Measurements from ENCODE around the gene CALHM5. TPM values are rescaled to one million over a fixed set of nuclear protein-coding genes. Genes with fewer than 3 reads are reported as not detected.

Gene CALHM5
- total RNA-seq, 1 experiment from 2014 or later = 0.05 TPM

DNA sequence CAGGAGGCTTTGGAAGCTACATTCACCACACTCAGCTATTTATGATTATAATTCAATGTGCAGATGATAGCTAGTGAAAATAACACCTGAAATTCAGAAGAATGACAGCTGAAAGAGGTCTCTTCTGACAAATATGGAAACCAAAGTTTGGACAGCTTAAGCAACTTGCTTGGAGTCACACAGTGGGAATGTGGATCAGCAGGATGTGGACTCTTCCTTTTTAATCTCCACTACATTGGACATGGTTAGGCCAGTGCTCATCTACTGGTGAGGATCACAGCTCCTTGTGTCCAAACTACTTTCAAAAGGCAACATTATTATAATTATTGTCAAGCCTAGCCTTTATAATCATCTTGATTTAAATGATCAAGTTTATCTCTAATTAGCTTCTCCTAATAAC, 23.7 kb downstream of the CALHM5 start:
- Histone ChIP-seq H3K4me2 (ENCODE audit: low read length) (no peak overlapping the region), H3K9me3 (ENCODE audit: control insufficient read depth in 1 of 2, insufficient read depth in 1 of 2, low read depth in 1 of 2, low read length in 2 of 2) (no peaks in the 10 kb centered on the region), H3K27ac (ENCODE audit: low read depth, low read length) (no peak overlapping the region), H3K27me3 (ENCODE audit: insufficient read depth, low read length) (no peaks in the 10 kb centered on the region), H3K9me2 (ENCODE audit: insufficient read depth) (no peaks in the 10 kb centered on the region), H3K4me1 (ENCODE audit: control insufficient read depth in 1 of 2, insufficient read depth in 2 of 2, low read length in 2 of 2) (no peaks in the 10 kb centered on the region), H3K36me3 (ENCODE audit: control insufficient read depth in 1 of 2, insufficient read depth in 2 of 2, low read length in 2 of 2) (no peaks in the 10 kb centered on the region), H2AFZ (ENCODE audit: low read depth, low read length, poor library complexity, severe bottlenecking) (no peak overlapping the region), H3K79me2 (ENCODE audit: insufficient read depth, low read length) (no peaks in the 10 kb centered on the region), H3K4me3 (replicated peaks in 1 of 2; ENCODE audit: low read depth in 1 of 2, low read length in 2 of 2) (no peak overlapping the region), H3K9ac (ENCODE audit: low read length) (no peak overlapping the region), H4K20me1 (ENCODE audit: insufficient read depth) (no peaks in the 10 kb centered on the region)
- BruUV-seq (replicated peaks) = no TSS peak
- ATAC-seq = no peak
- intact Hi-C loops (cut with micrococcal nuclease) = no loop called here
- TF ChIP-seq TCF7L2 (IDR thresholded peaks at IDR 0.05; ENCODE audit: borderline replicate concordance, extremely low read depth, insufficient read depth, insufficient read length) (no peak), POLR2A (IDR thresholded peaks at IDR 0.05; ENCODE audit: borderline replicate concordance, extremely low read depth, insufficient read depth, insufficient read length) (no peak), ZNF274 (IDR thresholded peaks at IDR 0.05; ENCODE audit: low read depth, low read length) (no peak), EZH2phosphoT487 (IDR thresholded peaks at IDR 0.05; ENCODE audit: borderline replicate concordance) (no peak), SIN3A (IDR thresholded peaks at IDR 0.05; ENCODE audit: low read depth) (no peak), RAD21 (IDR thresholded peaks at IDR 0.05; ENCODE audit: low read depth) (no peak), SRF (IDR thresholded peaks at IDR 0.05; ENCODE audit: low read depth) (no peak), SP1 (IDR thresholded peaks at IDR 0.05; ENCODE audit: low read depth) (no peak), EZH2 (IDR thresholded peaks at IDR 0.05) (no peak), EGR1 (IDR thresholded peaks at IDR 0.05; ENCODE audit: low read depth) (no peak)
- TF ChIP-seq, protein P1, sequence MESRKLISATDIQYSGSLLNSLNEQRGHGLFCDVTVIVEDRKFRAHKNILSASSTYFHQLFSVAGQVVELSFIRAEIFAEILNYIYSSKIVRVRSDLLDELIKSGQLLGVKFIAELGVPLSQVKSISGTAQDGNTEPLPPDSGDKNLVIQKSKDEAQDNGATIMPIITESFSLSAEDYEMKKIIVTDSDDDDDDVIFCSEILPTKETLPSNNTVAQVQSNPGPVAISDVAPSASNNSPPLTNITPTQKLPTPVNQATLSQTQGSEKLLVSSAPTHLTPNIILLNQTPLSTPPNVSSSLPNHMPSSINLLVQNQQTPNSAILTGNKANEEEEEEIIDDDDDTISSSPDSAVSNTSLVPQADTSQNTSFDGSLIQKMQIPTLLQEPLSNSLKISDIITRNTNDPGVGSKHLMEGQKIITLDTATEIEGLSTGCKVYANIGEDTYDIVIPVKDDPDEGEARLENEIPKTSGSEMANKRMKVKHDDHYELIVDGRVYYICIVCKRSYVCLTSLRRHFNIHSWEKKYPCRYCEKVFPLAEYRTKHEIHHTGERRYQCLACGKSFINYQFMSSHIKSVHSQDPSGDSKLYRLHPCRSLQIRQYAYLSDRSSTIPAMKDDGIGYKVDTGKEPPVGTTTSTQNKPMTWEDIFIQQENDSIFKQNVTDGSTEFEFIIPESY (IDR thresholded peaks at IDR 0.05; ENCODE audit: extremely low read depth, insufficient replicate concordance, low read length) = no peak
- TF ChIP-seq, protein P2, sequence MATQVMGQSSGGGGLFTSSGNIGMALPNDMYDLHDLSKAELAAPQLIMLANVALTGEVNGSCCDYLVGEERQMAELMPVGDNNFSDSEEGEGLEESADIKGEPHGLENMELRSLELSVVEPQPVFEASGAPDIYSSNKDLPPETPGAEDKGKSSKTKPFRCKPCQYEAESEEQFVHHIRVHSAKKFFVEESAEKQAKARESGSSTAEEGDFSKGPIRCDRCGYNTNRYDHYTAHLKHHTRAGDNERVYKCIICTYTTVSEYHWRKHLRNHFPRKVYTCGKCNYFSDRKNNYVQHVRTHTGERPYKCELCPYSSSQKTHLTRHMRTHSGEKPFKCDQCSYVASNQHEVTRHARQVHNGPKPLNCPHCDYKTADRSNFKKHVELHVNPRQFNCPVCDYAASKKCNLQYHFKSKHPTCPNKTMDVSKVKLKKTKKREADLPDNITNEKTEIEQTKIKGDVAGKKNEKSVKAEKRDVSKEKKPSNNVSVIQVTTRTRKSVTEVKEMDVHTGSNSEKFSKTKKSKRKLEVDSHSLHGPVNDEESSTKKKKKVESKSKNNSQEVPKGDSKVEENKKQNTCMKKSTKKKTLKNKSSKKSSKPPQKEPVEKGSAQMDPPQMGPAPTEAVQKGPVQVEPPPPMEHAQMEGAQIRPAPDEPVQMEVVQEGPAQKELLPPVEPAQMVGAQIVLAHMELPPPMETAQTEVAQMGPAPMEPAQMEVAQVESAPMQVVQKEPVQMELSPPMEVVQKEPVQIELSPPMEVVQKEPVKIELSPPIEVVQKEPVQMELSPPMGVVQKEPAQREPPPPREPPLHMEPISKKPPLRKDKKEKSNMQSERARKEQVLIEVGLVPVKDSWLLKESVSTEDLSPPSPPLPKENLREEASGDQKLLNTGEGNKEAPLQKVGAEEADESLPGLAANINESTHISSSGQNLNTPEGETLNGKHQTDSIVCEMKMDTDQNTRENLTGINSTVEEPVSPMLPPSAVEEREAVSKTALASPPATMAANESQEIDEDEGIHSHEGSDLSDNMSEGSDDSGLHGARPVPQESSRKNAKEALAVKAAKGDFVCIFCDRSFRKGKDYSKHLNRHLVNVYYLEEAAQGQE (IDR thresholded peaks at IDR 0.05; ENCODE audit: low read depth) = no peak
- POLR2A ChIA-PET = no interaction called here
- RAD21 ChIA-PET (ENCODE audit: low non-redundant PET in 1 of 2, low total read pairs in 2 of 2, uncharacterized antibody in 2 of 2, unreplicated experiment in 2 of 2) = no interaction called here
- CTCF ChIA-PET = interaction anchor here (0.6 to 3.8 kb wide), 7 partner anchors 18 to 266 kb away, joined by 3 to 26 read pairs (median 4); partner anchors contain the start of genes CALHM4 and CALHM5
- DNase-seq (ENCODE audit: low read depth, low spot score) = no peak

All from HCT116 (cell line).